ENCODE results near the gene NLRC5.

The NLRC5 gene

GRCh38 chr16:56988948-56989945 is at the start of gene NLRC5:
Gene NLRC5 (plus strand): TSS chr16:56989557. CDS start chr16:57020713, 31,156 bp downstream.
- DNase-seq, result peak; percentile 95

- no peak for DNase-seq
Observed at GRCh38 chr16:56939801-56940200, 49.6 kb upstream of the NLRC5 start.

- DNase-seq, result no peak
Observed at GRCh38 chr16:56941092-56941491, 48.3 kb upstream of the NLRC5 start.

- DNase-seq, result no peak
Observed at GRCh38 chr16:56941856-56942331, 47.5 kb upstream of the NLRC5 start.

- DNase-seq, result no peak
Observed at GRCh38 chr16:56943761-56944375, 45.5 kb upstream of the NLRC5 start.

GRCh38 chr16:56944954-56945839 is 44.2 kb upstream of the NLRC5 start:
- peak; percentile 74 for DNase-seq

GRCh38 chr16:56945847-56946527 is 43.4 kb upstream of the NLRC5 start:
- no peak for DNase-seq

- DNase-seq, result no peak
Observed at GRCh38 chr16:56946767-56947603, 42.4 kb upstream of the NLRC5 start.

GRCh38 chr16:56947604-56947995 is 41.8 kb upstream of the NLRC5 start:
- no peak for DNase-seq

- DNase-seq, result no peak
Observed at GRCh38 chr16:56948234-56948633, 41.1 kb upstream of the NLRC5 start.

- DNase-seq, result no peak
Observed at GRCh38 chr16:56950051-56950450, 39.3 kb upstream of the NLRC5 start.

- no peak for DNase-seq
Observed at GRCh38 chr16:56950455-56950854, 38.9 kb upstream of the NLRC5 start.

- peak; percentile 81 for DNase-seq
Observed at GRCh38 chr16:56950881-56951771, 38.2 kb upstream of the NLRC5 start.

- DNase-seq, result no peak
Observed at GRCh38 chr16:56953006-56953405, 36.4 kb upstream of the NLRC5 start.

- no peak for DNase-seq
Observed at GRCh38 chr16:56956076-56956475, 33.3 kb upstream of the NLRC5 start.

GRCh38 chr16:56956756-56957155 is 32.6 kb upstream of the NLRC5 start:
- no peak for DNase-seq

- no peak for DNase-seq
Observed at GRCh38 chr16:56960681-56961281, 28.6 kb upstream of the NLRC5 start.

GRCh38 chr16:56961386-56961785 is 28.0 kb upstream of the NLRC5 start:
- no peak for DNase-seq

GRCh38 chr16:56961851-56962281 is 27.5 kb upstream of the NLRC5 start, which contains the start of gene CETP:
Gene CETP (plus strand): TSS chr16:56961950. CDS start chr16:56961980, 30 bp downstream.
- DNase-seq, result no peak
